Measurements from ENCODE around the gene OR51V1.

OR51V1 gene

DNA sequence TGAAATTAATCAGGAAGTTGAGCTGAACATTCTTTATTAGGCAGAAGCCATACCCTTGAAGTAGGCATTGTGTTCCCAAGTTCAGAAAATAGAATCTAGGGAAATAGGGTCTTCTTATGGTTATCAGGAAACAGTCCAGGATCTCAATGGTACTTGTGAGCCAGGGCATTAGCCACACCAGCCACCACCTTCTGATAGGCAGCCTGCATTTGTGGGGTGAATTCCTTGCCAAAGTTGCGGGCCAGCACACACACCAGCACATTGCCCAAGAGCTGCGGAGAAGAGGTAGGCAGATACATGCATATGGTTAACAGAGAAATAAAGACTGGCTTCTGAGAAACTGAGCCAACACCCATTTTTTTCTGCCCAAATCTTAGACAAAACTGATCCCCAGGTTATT is 32.3 kb upstream of the OR51V1 start:
- in situ Hi-C loops (cut with HindIII; ENCODE audit: low pct_ligation_motif_present, low pct_unique_long_range_greater_than_20kb, low sequenced_read_pairs) = no loop called here
- DNase-seq = no peak

DNA sequence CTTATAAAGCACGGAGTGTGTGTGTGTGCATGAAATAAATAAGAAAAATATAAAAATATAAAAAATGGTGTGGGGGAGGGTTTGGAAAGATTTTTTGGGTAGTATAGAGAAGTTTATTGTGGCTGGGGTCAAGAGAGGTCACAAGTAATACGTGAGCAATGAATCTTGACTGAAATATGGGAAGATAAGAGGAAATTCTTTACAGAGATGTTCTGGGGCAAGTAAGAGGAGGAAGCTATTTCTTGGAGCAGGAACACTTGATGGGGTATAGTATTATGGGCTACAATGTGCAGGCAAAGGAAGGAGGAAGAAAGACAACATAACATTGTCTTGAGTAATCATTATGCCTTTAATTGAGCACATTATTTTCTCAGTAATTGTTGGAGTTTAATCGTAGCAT is 31.7 kb upstream of the OR51V1 start:
- no peak for DNase-seq
- in situ Hi-C loops (cut with HindIII; ENCODE audit: low pct_ligation_motif_present, low pct_unique_long_range_greater_than_20kb, low sequenced_read_pairs) = no loop called here

DNA sequence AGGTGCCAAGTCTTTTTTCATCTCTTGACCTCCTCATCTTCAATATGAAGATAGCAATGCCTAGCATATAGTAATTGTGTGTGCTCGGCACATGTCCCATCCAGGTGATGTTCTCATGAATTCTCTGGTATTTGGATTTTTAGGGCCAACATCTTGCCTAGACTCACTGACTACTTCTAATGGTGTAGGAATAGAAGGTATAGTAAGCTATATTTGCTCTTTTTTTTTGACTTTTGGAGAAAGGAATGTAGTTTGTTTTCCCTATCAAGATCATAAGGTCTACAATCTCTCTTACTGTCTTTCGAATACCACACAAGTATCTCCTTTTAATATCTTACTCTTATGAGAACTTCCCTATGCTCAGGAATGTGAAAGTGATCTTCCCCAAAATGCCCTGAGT is 30.6 kb upstream of the OR51V1 start:
- DNase-seq = no peak
- in situ Hi-C loops (cut with HindIII; ENCODE audit: low pct_ligation_motif_present, low pct_unique_long_range_greater_than_20kb, low sequenced_read_pairs) = no loop called here

DNA sequence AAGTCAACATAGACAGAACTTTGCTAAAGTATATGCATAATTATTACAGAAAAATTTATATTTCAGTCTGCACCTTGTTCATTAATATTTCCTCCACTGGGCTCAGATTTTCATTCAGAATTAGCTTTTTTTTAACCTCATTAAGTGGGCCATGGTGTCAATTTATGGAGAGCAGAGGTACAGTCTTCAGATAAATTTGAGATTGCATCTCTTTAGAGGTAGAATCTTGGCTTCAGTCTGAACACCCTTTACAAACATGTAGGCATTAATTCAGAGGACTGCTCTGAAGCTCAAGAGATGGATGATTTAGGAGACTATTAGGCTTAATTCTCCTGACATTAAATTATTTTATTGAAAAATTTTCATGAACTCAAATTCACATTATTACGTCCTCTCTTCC is 29.8 kb upstream of the OR51V1 start:
- in situ Hi-C loops (cut with HindIII; ENCODE audit: low pct_ligation_motif_present, low pct_unique_long_range_greater_than_20kb, low sequenced_read_pairs) = no loop called here
- DNase-seq = no peak

DNA sequence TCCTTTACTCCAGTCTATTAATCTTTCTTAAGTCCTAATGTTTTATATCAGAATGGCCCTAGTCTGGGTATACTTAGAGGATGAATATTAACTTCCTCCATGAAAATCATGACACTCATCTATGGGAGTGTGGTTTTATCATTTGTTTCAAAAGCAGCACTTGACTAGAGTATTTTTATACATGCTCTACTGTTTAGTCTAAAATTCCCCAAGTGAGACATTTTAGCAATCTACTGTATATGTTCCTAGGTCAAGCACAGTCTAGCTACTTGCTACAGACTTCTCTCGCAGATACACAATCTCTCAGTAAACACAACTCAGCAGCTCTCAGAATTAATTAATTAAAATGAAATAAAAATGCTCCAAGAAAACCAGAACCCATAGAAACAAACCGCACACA is 29.3 kb upstream of the OR51V1 start:
- DNase-seq = no peak
- in situ Hi-C loops (cut with HindIII; ENCODE audit: low pct_ligation_motif_present, low pct_unique_long_range_greater_than_20kb, low sequenced_read_pairs) = no loop called here

DNA sequence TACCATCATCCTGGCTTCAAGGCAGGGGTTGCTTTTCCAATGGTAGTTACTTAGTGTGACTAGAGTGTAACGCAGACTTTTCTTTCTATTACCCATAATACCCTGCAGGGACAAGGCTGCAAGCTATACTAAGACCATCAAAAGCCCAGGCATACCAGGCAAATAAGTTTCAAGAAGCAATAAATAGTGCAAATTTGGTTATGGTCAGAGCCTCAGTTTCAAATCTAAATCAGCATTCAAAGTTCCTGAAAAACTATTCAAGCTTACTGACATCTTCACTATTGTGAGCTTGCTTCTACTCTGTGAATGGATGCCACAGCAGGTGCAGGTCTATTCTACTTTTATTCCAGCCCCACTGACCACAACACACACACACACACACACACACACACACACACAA is 28.9 kb upstream of the OR51V1 start:
- in situ Hi-C loops (cut with HindIII; ENCODE audit: low pct_ligation_motif_present, low pct_unique_long_range_greater_than_20kb, low sequenced_read_pairs) = no loop called here

DNA sequence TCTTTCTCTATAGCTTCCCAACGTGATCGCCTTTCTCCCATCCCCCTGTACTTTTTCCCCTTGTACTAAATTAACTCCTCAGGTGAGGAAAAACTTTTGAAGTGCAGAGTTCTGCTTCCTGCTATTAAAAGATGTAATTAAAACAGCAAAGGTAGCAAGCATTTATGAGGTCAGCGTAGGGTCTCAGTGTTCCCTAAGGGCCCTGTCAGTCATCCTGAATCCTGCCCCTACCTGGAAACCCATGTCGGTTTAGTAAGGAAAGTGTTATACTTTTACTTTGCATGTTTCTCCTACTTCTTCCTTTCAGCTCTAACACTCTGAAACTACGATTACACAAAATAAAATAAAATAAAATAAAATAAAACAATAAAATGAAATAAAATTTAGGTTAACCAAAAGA is 27.6 kb upstream of the OR51V1 start:
- no peak for DNase-seq
- in situ Hi-C loops (cut with HindIII; ENCODE audit: low pct_ligation_motif_present, low pct_unique_long_range_greater_than_20kb, low sequenced_read_pairs) = no loop called here

More for the DNA sequence above, 28.9 kb upstream of the OR51V1 start:
- DNase-seq = no peak

DNA sequence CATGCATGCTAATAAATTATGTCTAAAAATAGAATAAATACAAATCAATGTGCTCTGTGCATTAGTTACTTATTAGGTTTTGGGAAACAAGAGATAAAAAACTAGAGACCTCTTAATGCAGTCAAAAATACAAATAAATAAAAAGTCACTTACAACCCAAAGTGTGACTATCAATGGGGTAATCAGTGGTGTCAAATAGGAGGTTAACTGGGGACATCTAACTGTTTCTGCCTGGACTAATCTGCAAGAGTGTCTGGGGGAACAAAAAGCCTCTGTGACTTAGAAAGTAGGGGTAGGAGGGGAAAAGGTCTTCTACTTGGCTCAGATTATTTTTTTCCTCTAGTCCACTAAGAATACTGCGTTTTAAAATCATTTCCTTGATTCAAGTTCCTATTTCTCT is 27.2 kb upstream of the OR51V1 start:
- no peak for DNase-seq
- in situ Hi-C loops (cut with HindIII; ENCODE audit: low pct_ligation_motif_present, low pct_unique_long_range_greater_than_20kb, low sequenced_read_pairs) = no loop called here

DNA sequence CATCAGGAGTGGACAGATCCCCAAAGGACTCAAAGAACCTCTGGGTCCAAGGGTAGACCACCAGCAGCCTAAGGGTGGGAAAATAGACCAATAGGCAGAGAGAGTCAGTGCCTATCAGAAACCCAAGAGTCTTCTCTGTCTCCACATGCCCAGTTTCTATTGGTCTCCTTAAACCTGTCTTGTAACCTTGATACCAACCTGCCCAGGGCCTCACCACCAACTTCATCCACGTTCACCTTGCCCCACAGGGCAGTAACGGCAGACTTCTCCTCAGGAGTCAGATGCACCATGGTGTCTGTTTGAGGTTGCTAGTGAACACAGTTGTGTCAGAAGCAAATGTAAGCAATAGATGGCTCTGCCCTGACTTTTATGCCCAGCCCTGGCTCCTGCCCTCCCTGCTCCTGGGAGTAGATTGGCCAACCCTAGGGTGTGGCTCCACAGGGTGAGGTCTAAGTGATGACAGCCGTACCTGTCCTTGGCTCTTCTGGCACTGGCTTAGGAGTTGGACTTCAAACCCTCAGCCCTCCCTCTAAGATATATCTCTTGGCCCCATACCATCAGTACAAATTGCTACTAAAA is 26.3 kb upstream of the OR51V1 start, which contains the start of gene HBB:
HBB (minus strand) TSS at position 340 of the 579 bp plus-strand sequence; CDS start at position 290, 50 bp downstream.
- in situ Hi-C loops (cut with HindIII; ENCODE audit: low pct_ligation_motif_present, low pct_unique_long_range_greater_than_20kb, low sequenced_read_pairs) = no loop called here
- DNase-seq = no peak

DNA sequence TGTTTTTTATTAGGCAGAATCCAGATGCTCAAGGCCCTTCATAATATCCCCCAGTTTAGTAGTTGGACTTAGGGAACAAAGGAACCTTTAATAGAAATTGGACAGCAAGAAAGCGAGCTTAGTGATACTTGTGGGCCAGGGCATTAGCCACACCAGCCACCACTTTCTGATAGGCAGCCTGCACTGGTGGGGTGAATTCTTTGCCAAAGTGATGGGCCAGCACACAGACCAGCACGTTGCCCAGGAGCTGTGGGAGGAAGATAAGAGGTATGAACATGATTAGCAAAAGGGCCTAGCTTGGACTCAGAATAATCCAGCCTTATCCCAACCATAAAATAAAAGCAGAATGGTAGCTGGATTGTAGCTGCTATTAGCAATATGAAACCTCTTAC is 25.0 kb upstream of the OR51V1 start:
- no peak for DNase-seq
- in situ Hi-C loops (cut with HindIII; ENCODE audit: low pct_ligation_motif_present, low pct_unique_long_range_greater_than_20kb, low sequenced_read_pairs) = no loop called here

DNA sequence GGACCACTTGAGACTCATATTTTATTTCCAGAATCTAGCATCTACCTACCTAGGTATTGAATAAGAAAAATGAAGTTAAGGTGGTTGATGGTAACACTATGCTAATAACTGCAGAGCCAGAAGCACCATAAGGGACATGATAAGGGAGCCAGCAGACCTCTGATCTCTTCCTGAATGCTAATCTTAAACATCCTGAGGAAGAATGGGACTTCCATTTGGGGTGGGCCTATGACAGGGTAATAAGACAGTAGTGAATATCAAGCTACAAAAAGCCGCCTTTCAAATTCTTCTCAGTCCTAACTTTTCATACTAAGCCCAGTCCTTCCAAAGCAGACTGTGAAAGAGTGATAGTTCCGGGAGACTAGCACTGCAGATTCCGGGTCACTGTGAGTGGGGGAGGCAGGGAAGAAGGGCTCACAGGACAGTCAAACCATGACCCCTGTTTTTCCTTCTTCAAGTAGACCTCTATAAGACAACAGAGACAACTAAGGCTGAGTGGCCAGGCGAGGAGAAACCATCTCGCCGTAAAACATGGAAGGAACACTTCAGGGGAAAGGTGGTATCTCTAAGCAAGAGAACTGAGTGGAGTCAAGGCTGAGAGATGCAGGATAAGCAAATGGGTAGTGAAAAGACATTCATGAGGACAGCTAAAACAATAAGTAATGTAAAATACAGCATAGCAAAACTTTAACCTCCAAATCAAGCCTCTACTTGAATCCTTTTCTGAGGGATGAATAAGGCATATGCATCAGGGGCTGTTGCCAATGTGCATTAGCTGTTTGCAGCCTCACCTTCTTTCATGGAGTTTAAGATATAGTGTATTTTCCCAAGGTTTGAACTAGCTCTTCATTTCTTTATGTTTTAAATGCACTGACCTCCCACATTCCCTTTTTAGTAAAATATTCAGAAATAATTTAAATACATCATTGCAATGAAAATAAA is 24.3 kb upstream of the OR51V1 start:
- DNase-seq = no peak
- in situ Hi-C loops (cut with HindIII; ENCODE audit: low pct_ligation_motif_present, low pct_unique_long_range_greater_than_20kb, low sequenced_read_pairs) = no loop called here

DNA sequence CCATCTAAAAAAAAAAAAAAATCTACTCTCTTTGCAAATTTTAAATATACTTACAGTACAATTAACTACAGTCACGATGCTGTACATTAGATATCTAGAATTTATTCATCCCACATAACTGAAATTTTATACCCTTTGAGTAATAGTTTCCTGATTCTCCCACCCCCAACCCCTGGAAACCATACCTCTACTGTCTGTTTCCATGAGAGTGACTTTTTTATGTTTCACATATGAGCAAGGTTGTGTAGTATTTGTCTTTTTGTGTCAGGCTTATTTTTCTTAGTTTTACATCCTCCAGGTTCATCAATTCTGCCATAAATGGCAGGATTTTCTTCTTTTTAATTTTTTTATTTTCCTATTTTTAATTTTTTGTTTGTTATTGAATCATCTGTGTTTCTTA is 23.2 kb upstream of the OR51V1 start:
- in situ Hi-C loops (cut with HindIII; ENCODE audit: low pct_ligation_motif_present, low pct_unique_long_range_greater_than_20kb, low sequenced_read_pairs) = no loop called here
- DNase-seq = no peak

DNA sequence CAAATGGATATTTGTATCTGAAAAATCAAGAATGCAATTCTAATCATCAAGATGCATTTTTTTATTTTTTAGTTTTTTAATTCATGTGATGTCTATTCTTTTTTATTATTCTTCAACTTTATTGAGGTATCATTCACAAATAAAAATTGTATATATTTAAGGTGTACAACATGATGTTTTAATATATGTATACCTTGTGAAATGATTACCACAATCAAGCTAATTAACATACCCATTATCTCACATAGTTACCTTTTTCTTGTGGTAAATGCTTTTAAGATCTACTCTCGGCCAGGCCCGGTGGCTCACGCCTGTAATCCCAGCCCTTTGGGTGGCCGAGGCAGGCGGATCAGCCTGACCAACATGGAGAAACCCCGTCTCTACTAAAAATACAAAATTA is 22.7 kb upstream of the OR51V1 start:
- in situ Hi-C loops (cut with HindIII; ENCODE audit: low pct_ligation_motif_present, low pct_unique_long_range_greater_than_20kb, low sequenced_read_pairs) = no loop called here

DNA sequence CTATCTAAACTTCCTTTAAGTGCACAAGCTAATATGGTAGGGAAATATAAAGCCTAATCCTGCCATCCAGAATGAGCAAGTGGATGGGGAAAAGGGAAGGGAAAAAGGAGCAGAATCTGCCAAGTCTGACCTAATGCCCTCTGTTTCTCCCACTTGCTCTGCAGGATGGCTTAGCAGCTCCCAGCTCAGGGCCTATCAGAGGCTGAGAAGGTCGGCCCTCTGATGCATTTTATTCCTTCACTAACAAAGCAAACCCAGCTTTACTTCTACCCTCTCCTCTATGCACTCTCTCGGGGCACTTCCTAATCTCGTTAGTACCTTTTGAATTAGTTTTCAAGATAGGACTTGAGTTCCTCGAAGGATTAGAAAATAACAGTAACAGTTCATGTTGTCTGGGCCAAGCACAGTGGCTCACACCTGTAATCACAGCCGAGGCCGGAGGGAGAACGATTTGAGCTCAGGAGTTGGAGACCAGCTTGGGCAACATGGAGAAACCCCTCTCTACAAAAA is 9.9 kb upstream of the OR51V1 start:
- in situ Hi-C loops (cut with HindIII; ENCODE audit: low pct_ligation_motif_present, low pct_unique_long_range_greater_than_20kb, low sequenced_read_pairs) = no loop called here
- DNase-seq = no peak

More for the DNA sequence above, 22.7 kb upstream of the OR51V1 start:
- DNase-seq = no peak

DNA sequence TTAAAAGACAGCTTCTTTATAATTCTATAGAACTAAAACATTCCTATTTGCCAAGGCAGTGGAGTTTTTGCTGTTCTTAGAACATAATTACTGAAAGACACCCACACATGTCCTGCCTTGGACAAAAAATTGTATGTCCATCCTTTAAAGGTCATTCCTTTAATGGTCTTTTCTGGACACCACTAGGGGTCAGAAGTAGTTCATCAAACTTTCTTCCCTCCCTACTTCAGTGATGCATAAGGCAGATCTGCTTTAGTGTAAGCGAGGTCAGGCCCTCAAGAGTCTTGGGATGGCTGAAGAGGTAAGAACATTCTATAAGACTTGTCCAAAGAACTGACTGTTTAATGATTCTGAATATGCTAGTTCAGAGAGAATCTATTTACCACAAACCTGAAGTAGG is 4.3 kb upstream of the OR51V1 start:
- in situ Hi-C loops (cut with HindIII; ENCODE audit: low pct_ligation_motif_present, low pct_unique_long_range_greater_than_20kb, low sequenced_read_pairs) = no loop called here
- DNase-seq = peak; percentile 66

DNA sequence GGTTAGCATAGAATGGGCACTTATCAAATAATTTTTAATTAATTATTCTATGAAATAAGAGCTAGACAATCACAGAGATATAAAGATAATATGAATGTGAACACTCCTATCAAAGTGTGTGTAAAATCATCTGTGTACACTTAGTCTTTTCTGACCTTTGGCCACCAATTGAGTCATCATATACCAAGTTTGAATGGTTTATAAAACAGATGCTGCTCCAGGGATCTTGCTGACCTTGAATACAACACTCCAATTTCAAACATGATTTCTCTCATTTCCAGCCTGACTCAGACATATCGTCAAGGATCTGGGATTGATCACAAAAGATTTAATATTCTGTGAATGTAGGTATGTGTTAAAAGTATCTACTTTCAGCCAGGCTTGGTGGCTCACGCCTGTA is 2.9 kb upstream of the OR51V1 start:
- DNase-seq = no peak
- in situ Hi-C loops (cut with HindIII; ENCODE audit: low pct_ligation_motif_present, low pct_unique_long_range_greater_than_20kb, low sequenced_read_pairs) = no loop called here

DNA sequence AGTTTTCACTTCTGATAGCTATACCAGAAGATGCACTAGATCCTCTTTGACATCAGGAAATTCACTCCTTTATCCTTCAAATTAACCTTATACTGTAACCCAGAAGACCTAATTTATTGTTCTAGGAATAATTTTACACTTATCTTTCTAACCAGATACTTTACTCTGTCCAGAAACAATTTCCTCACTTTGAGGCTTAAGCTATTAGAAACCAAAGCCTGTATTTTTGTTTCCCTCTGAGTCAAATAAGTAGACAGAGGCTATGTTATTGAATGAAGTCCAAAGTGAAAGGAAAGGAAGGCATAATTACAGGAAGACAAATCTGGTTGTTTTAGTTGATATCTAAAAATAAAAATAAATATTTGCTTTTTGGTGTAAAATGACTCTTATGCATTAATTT is 2.2 kb downstream of the OR51V1 start:
- in situ Hi-C loops (cut with HindIII; ENCODE audit: low pct_ligation_motif_present, low pct_unique_long_range_greater_than_20kb, low sequenced_read_pairs) = no loop called here
- no peak for DNase-seq

DNA sequence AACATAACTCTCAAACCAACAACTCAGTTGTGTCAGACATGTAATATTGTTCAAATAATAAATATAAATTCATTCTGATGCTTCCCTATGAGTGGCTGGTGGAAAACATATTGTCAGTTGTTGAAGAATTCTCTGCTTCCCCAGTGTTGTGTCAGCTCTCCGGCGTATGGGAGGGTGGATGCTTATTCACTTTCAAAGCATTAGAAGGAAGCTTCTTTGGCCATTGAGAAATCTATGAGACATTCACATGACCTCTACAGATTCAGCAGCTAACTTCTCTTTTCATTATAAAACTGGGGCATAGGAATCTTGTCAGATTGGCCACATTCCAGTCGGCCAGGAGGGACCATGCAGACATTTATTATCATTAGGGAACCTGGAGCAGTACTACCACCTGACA is 2.9 kb downstream of the OR51V1 start:
- in situ Hi-C loops (cut with HindIII; ENCODE audit: low pct_ligation_motif_present, low pct_unique_long_range_greater_than_20kb, low sequenced_read_pairs) = no loop called here
- DNase-seq = no peak

DNA sequence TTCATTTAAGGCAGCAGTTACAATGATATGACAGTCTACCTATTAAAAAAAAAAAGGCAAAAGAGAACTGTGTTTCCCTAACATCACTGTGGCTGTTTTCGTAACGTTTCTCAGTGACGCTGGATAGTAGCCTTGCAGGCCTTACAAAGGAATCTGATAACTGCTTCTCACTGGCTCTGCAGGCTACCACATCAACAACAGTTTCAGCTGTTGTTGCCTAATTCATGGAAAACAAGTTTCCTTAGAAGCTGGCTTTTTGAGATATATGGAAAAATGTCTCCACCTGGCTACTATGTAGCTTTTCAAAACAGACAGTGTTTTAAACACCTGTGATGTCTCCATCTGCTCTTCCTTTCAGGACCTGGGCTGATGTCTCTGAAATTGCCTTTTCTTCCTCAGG is 3.8 kb downstream of the OR51V1 start:
- in situ Hi-C loops (cut with HindIII; ENCODE audit: low pct_ligation_motif_present, low pct_unique_long_range_greater_than_20kb, low sequenced_read_pairs) = no loop called here
- DNase-seq = no peak

DNA sequence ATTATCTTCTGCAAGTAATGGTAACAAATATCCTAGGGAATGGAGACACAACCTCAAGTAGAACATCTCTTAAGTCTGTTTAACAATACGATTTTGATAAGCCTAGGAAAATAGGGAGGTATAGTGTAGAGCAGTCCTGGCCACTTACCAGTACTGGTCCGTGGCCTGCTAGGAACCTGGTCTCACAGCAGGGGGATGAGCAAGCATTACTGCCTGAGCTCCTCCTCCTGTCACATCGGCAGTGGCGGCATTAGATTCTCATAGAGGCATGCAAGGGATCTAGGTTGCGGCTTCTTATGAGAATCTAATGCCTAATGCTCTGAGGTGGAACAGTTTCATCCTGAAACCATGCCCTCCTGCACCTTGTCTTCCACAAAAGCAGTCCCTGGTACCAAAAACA is 4.4 kb downstream of the OR51V1 start:
- DNase-seq = no peak
- in situ Hi-C loops (cut with HindIII; ENCODE audit: low pct_ligation_motif_present, low pct_unique_long_range_greater_than_20kb, low sequenced_read_pairs) = no loop called here

Measured in ACHN (cell line).